GM10248 (cell line): ENCODE data around the gene SH3PXD2B.
A peak's percentile ranks its signal among the peaks of the same experiment; 100 is the strongest.

Experiments used
- CTCF ChIA-PET: fragments of 300-600 bp; sonication (Branson Sonifier 250); formaldehyde crosslinking; extraction: SDS; loops from one replicate; lab custom pipeline; 2021; ENCODE audit warnings: antibody characterized with exemption; lab: Yijun Ruan, JAX
- POLR2A ChIA-PET: fragments of 350-650 bp; sonication (Branson Sonifier 250); formaldehyde crosslinking; extraction: SDS; loops from one replicate; lab custom pipeline; 2020; ENCODE audit warnings: antibody characterized with exemption; lab: Yijun Ruan, JAX
- DNase-seq: peaks from one replicate; pipeline ENCODE4 v3.0.0; 2012; ENCODE audit errors: extremely low spot score
- CTCF ChIP-seq: IDR thresholded peaks from 2 replicates; pipeline ENCODE4 v1.5.1; 2012; ENCODE audit warnings: mild to moderate bottlenecking, low read depth; ENCODE audit errors: extremely low read depth, missing control alignments, control extremely low read depth

Gene SH3PXD2B

GRCh38 chr5:172455087-172455381, 709 bp upstream of the SH3PXD2B start:
- ChIA-PET POLR2A (no interaction called here), CTCF (no interaction called here)
- TF ChIP-seq CTCF, result no peak
- no peak for DNase-seq

- ChIA-PET CTCF (no interaction called here), POLR2A (no interaction called here)
- no peak for TF ChIP-seq CTCF
- DNase-seq, result no peak
Observed at GRCh38 chr5:172453986-172454357, 353 bp downstream of the SH3PXD2B start.

GRCh38 chr5:172453206-172453985, 929 bp downstream of the SH3PXD2B start:
- CTCF ChIA-PET, result interaction anchor here (1.1 to 3.9 kb wide), 4 partner anchors 16 to 347 kb away, joined by 3 to 25 read pairs (median 8); no protein-coding TSS in a partner anchor
- POLR2A ChIA-PET, result no interaction called here
- DNase-seq, result no peak
- TF ChIP-seq CTCF, result no peak

GRCh38 chr5:172452398-172453205, 1.7 kb downstream of the SH3PXD2B start:
- POLR2A ChIA-PET, result no interaction called here
- CTCF ChIA-PET, result interaction anchor here (1.1 to 3.9 kb wide), 11 partner anchors 11 to 554 kb away, joined by 3 to 25 read pairs (median 4); no protein-coding TSS in a partner anchor
- peak; percentile 6 for TF ChIP-seq CTCF
- no peak for DNase-seq

GRCh38 chr5:172451771-172452197, 2.5 kb downstream of the SH3PXD2B start:
- DNase-seq, result no peak
- ChIA-PET CTCF (interaction anchor here (0.7 to 3.9 kb wide), 16 partner anchors 9 to 553 kb away, joined by 3 to 25 read pairs (median 4); no protein-coding TSS in a partner anchor), POLR2A (no interaction called here)
- no peak for TF ChIP-seq CTCF

GRCh38 chr5:172450861-172451695, 3.2 kb downstream of the SH3PXD2B start:
- peak; percentile 46 for DNase-seq
- TF ChIP-seq CTCF, result peak; percentile 48
- CTCF ChIA-PET, result interaction anchor here (0.7 to 3.9 kb wide), 20 partner anchors 10 to 553 kb away, joined by 3 to 25 read pairs (median 3); no protein-coding TSS in a partner anchor
- POLR2A ChIA-PET, result no interaction called here
